ENCODE data around the gene GNAI3. TPM values are rescaled to one million over a fixed set of nuclear protein-coding genes. Genes with fewer than 3 reads are reported as not detected.
A peak's percentile ranks its signal among the peaks of the same experiment; 100 is the strongest.

The GNAI3 gene
- total and polyA plus RNA-seq, 8 donors, result 1.1 to 3.9 (median 2.8) TPM

GRCh38 chr1:109649491-109649914 lies 101.1 kb downstream of the GNAI3 start:
- FAIRE-seq (no peak), ATAC-seq (peak in 3 of 4 donors; percentile 35 to 58 (median 43)), DNase-seq (peak in 1 of 6 donors; percentile 2)
- Histone ChIP-seq H3K9me3 (no peaks in the 10 kb centered on the region), H3K27me3 (no peaks in the 10 kb centered on the region), H3K27ac (no peak overlapping the region), H3K36me3 (no peaks in the 10 kb centered on the region), H3K4me3 (no peak overlapping the region), H3K4me1 (no peaks in the 10 kb centered on the region)
- no peak for TF ChIP-seq CTCF (IDR thresholded peaks at IDR 0.05)
- intact Hi-C loops (cut with DNase I), result no loop called here
- whole genome bisulfite sequencing, 2 donors, result 44 to 66% methylated on average over 4 of the region's 4 CpGs

DNA sequence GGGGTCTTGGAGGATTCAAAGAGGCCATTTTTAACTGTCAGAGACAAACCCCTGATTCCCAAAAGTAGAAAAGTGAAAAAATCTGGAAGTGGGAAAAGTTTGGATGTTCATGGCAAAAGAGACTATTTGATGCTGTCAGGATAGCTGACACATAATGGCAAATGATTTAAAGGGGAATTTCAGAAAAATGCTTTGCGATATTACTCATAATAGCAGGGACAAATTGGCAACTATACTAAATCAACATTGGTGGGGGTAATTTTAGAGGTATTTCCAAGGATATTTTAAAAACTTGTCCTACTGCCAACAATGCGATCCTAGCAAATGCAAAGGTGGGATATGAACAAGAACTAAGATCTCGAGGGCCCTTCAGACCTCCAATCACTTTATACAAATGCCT lies 102.2 kb downstream of the GNAI3 start:
- WGBS, 2 donors, result 58 to 73% methylated on average over 3 of the region's 3 CpGs
- intact Hi-C loops (cut with DNase I), result no loop called here
- Histone ChIP-seq H3K36me3 (no peaks in the 10 kb centered on the region), H3K27me3 (no peaks in the 10 kb centered on the region), H3K27ac (no peak overlapping the region), H3K4me3 (no peak overlapping the region), H3K4me1 (peaks cover 0 to 6% (median 5%) of the 10 kb centered on the region in 3 donors), H3K9me3 (no peaks in the 10 kb centered on the region)
- DNase-seq (no peak), FAIRE-seq (no peak), ATAC-seq (no peak)
- no peak for TF ChIP-seq CTCF (IDR thresholded peaks at IDR 0.05)

GRCh38 chr1:109652402-109652801 lies 104.0 kb downstream of the GNAI3 start:
- H3K4me3 ChIP-seq, result no peak overlapping the region
- no peaks in the 10 kb centered on the region for H3K9me3 ChIP-seq
- no peaks in the 10 kb centered on the region for H3K36me3 ChIP-seq
- ATAC-seq (no peak), DNase-seq (no peak), FAIRE-seq (no peak)
- intact Hi-C loops (cut with DNase I), result no loop called here
- H3K4me1 ChIP-seq, result peaks cover 0 to 6% (median 5%) of the 10 kb centered on the region in 3 donors
- no peaks in the 10 kb centered on the region for H3K27me3 ChIP-seq
- WGBS, 2 donors, result 30 to 38% methylated on average over 2 of the region's 2 CpGs
- H3K27ac ChIP-seq, result no peak overlapping the region
- no peak for TF ChIP-seq CTCF (IDR thresholded peaks at IDR 0.05)

DNA sequence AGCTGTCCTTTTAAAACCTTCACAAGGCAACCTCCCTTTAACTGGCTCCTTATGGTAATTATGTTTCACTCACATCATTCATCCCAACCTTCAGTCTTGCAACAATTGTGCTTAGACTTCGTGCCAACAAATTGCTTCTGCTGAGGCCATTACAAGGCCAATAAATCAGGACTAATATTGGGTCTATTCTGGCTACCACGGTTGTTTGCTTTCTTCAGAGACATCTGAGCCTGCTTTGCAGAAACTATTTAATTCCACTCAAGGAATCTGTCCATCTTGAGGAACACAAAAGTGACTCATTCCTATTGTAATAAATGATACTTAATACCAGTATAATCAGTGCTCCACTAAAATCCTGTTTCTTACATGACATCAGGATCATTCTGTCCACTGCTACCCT lies 104.9 kb downstream of the GNAI3 start:
- FAIRE-seq (no peak), DNase-seq (no peak), ATAC-seq (no peak)
- Histone ChIP-seq H3K36me3 (no peaks in the 10 kb centered on the region), H3K27me3 (no peaks in the 10 kb centered on the region), H3K4me1 (peaks cover 0 to 6% (median 5%) of the 10 kb centered on the region in 3 donors), H3K9me3 (no peaks in the 10 kb centered on the region), H3K27ac (no peak overlapping the region), H3K4me3 (no peak overlapping the region)
- no peak for TF ChIP-seq CTCF (IDR thresholded peaks at IDR 0.05)
- WGBS, 2 donors, result 46 to 54% methylated on average over 2 of the region's 2 CpGs
- intact Hi-C loops (cut with DNase I), result no loop called here

DNA sequence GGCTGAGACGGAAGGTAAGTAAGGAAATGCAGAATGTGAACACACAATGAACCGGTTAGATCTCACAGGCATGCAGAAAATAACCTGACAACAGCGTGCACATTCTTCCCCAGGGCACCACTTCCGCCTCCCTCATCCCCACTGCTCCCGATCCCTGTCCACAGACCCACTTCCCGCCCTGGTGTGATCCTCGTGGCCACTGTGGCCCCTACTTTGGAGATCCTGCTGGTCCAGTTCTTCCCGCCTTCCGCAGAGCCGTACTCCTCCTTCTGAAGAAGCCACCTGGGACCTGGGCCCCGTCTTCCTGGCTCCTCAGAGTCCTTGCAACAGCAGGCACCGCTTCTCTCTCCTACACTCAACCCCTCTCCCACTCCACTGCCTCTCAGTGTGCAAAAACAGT lies 106.1 kb downstream of the GNAI3 start:
- H3K4me1 ChIP-seq, result peaks cover 2 to 12% (median 5%) of the 10 kb centered on the region in 3 donors
- ATAC-seq (no peak), DNase-seq (no peak), FAIRE-seq (no peak)
- no peaks in the 10 kb centered on the region for H3K9me3 ChIP-seq
- no peak overlapping the region for H3K4me3 ChIP-seq
- no peaks in the 10 kb centered on the region for H3K27me3 ChIP-seq
- 87 to 90% methylated on average over 12 of the region's 12 CpGs for WGBS, 2 donors
- TF ChIP-seq CTCF (IDR thresholded peaks at IDR 0.05), result no peak
- no peaks in the 10 kb centered on the region for H3K36me3 ChIP-seq
- intact Hi-C loops (cut with DNase I), result no loop called here
- H3K27ac ChIP-seq, result peak overlapping the region in 1 of 4 donors; percentile 10

All from pancreas (tissue), 10 donors.